ENCODE data around the gene RPAIN.
"Not testable (repeated sequence)": the region's sequence is repeated elsewhere in the genome, so short reads cannot be mapped to it uniquely, and the experiment has no call there.

The RPAIN gene

DNA sequence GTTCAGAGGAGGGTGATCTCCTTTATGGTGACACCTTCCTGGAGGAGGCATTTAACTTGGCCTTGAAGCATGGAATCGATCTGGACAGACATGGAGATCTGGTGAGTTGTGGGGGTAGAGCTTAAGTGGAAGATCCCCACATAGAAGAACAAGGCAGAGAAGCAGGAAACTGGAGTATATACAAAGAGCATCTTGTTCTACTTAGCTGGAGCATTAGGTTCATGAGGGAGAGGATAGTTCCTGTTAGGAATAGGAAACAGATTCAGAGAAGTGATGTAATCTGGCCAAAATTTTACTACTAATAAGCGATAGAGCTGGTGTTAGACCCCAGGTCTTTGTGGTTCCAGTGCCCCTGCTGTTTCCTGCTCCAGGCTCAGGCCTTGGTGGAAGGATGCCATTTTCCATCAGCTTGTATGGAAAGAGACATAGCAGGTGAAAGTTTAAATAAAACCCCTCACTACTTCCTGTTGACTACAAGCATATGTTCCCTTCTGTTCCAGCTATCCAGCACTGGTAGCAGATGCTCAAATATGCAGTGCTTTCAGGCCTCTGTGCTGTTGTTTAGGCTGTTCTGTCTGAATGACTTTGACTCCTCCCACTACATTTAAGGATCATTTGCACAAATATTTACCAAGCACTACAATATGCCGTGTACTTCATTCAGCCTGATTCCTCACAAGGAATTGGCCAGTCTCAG lies 9.4 kb downstream of the RPAIN start:
- no peak overlapping the region for H3K4me3 ChIP-seq (replicated peaks; ENCODE audit: low read depth, low read length)
- DNase-seq (ENCODE audit: extremely low read depth, low read depth), result peak; percentile 94
- TF ChIP-seq CTCF (IDR thresholded peaks at IDR 0.05; ENCODE audit: low read depth, low read length, missing control alignments), result no peak

- no peak for TF ChIP-seq CTCF (IDR thresholded peaks at IDR 0.05; ENCODE audit: low read depth, low read length, missing control alignments)
- H3K4me3 ChIP-seq (replicated peaks; ENCODE audit: low read depth, low read length), result no peak overlapping the region
- DNase-seq (ENCODE audit: extremely low read depth, low read depth), result no peak
Measured at GRCh38 chr17:5430413-5430999, 10.5 kb downstream of the RPAIN start.

GRCh38 chr17:5431234-5431633 lies 11.3 kb downstream of the RPAIN start:
- DNase-seq (ENCODE audit: extremely low read depth, low read depth); H3K4me3 ChIP-seq (replicated peaks; ENCODE audit: low read depth, low read length): not testable (repeated sequence)

DNA sequence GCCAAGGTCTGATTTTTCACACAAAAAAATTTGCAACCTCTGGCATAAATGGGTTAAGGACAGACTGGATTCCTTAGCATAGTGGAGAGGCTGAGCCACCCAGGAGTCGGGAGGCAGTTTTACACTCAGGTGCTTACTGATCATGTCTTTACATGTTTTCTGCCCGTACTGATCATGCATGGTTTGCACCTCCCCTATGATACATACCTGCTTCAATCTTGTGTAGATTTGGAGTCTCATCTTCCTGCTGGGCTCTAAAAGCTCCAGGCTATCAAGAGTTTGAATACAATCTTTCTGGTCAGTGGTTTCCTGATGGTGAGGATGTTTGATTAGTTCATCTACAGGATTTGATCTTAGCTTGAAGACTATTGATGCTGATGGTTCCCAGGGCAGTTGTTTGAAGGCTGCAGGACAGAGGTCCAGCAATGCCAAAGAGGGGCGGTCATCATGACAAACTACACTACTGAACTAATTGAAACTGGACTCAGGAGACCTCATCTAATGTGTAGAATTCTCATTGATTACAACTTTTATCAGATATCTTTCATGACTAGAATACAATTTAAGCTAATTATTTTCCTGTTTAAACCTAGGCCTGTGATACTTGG lies 12.1 kb downstream of the RPAIN start:
- TF ChIP-seq CTCF (IDR thresholded peaks at IDR 0.05; ENCODE audit: low read depth, low read length, missing control alignments), result no peak
- no peak for DNase-seq (ENCODE audit: extremely low read depth, low read depth)
- H3K4me3 ChIP-seq (replicated peaks; ENCODE audit: low read depth, low read length), result no peak overlapping the region

- TF ChIP-seq CTCF (IDR thresholded peaks at IDR 0.05; ENCODE audit: low read depth, low read length, missing control alignments), result no peak
- H3K4me3 ChIP-seq (replicated peaks; ENCODE audit: low read depth, low read length), result no peak overlapping the region
- DNase-seq (ENCODE audit: extremely low read depth, low read depth), result no peak
Measured at GRCh38 chr17:5434984-5435383, 15.0 kb downstream of the RPAIN start.

DNA sequence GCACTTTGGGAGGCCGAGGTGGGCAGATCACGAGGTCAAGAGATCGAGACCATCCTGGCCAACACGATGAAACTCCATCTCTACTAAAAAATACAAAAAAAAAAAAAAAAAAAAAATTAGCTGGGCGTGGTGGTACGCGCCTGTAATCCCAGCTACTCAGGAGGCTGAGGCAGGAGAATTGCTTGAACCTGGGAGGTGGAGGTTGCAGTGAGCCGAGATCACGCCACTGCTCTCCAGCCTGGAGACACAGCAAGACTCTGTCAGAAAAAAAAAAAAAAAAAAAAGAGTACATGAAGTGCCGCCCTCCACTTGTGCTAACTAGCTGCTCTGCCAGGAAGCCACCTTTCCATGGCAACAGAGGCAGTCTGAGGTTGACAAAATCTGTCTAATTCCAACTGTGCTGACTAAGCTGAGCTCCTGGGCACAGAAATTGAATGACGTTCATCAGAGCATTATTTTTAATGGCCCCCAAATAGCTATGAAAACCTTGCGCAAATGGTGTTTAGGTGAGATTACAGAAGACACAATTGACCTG lies 15.9 kb downstream of the RPAIN start:
- H3K4me3 ChIP-seq (replicated peaks; ENCODE audit: low read depth, low read length), result peak overlapping the region; percentile 61
- not testable (repeated sequence) for DNase-seq (ENCODE audit: extremely low read depth, low read depth)

- DNase-seq (ENCODE audit: extremely low read depth, low read depth), result no peak
- peak overlapping the region; percentile 61 for H3K4me3 ChIP-seq (replicated peaks; ENCODE audit: low read depth, low read length)
- no peak for TF ChIP-seq CTCF (IDR thresholded peaks at IDR 0.05; ENCODE audit: low read depth, low read length, missing control alignments)
Measured at GRCh38 chr17:5437721-5438317, 17.8 kb downstream of the RPAIN start.
